Body of pancreas (tissue), 4 donors: Measurements from ENCODE around the gene NOVA2. TPM values are rescaled to one million over a fixed set of nuclear protein-coding genes. Genes with fewer than 3 reads are reported as not detected.
A peak's percentile ranks its signal among the peaks of the same experiment; 100 is the strongest.

ENCODE experiments used
- ATAC-seq: fragments of 150-250 bp; one replicate; pipeline ENCODE4 v1.9.1; 2016
- DNase-seq, 4 donors: peaks; one replicate each; pipeline ENCODE4 v3.0.0-alpha.2; 2019
- H3K27ac ChIP-seq, 4 donors: fragments of 200-600 bp; sonication (generic); 1 replicate in 3 of 4; 2 replicates in 1 of 4; pipeline versions ENCODE4 v1.5.1 to v1.6.1; 2016 to 2019; ENCODE audit warnings: mild to moderate bottlenecking in 1 of 4, mixed read lengths in 1 of 4, moderate library complexity in 1 of 4
- H3K27me3 ChIP-seq, 2 donors: fragments of 200-600 bp; sonication (generic); one replicate each; pipeline ENCODE4 v1.6.0; 2016; ENCODE audit warnings: mild to moderate bottlenecking in 1 of 2
- H3K36me3 ChIP-seq, 2 donors: fragments of 200-600 bp; sonication (generic); replicated peaks in 1 of 2; 2 replicates each; pipeline ENCODE4 v1.5.1; 2016; ENCODE audit warnings: low read depth in 2 of 2; ENCODE audit not compliant: insufficient read depth in 1 of 2
- H3K4me1 ChIP-seq: fragments of 200-600 bp; sonication (generic); one replicate; pipeline ENCODE4 v1.6.0; 2016
- H3K4me3 ChIP-seq, 2 donors: fragments of 200-600 bp; sonication (generic); 1 replicate in 1 of 2; 2 replicates in 1 of 2; pipeline ENCODE4 v1.5.1; 2016 to 2019
- H3K9me3 ChIP-seq, 3 donors: fragments of 200-600 bp; sonication (generic); 1 replicate in 2 of 3; 2 replicates in 1 of 3; pipeline ENCODE4 v1.5.1; 2016
- POLR2A ChIP-seq, 3 donors: fragments of 450-650 bp; IDR thresholded peaks; one replicate each; pipeline ENCODE4 v1.6.1; 2016; ENCODE audit warnings: antibody characterized with exemption in 3 of 3, mild to moderate bottlenecking in 2 of 3
- WGBS, 2 donors: methylation state at CpG; one replicate each; pipeline ENCODE4 v1.1.5; 2017; 5-methylcytosine and 5-hydroxymethylcytosine counted together
- intact Hi-C: fragments of 100-400 bp; cut with DNase I; formaldehyde crosslinking; loops from one replicate; pipeline ENCODE4 v1.15.1; 2023
- total RNA-seq, 2 donors: library from RNA; depleted of rRNA; stranded (reverse); fragments of >200 nt; gene quantifications; one replicate each; pipeline ENCODE4 v1.1.0, GENCODE V29; 2016
- TF ChIP-seq, protein P1 (sequence below), 7 experiments: fragments of 450-650 bp in 4 of 7; fragments of 200-600 bp in 3 of 7; sonication (generic) in 3 of 7; IDR thresholded peaks; one replicate each; pipeline ENCODE4 v1.5.1; 2016 to 2019; ENCODE audit warnings: antibody characterized with exemption in 7 of 7

The NOVA2 gene
- total RNA-seq, 2 donors from 2014 or later: 1.3 to 1.6 TPM

DNA sequence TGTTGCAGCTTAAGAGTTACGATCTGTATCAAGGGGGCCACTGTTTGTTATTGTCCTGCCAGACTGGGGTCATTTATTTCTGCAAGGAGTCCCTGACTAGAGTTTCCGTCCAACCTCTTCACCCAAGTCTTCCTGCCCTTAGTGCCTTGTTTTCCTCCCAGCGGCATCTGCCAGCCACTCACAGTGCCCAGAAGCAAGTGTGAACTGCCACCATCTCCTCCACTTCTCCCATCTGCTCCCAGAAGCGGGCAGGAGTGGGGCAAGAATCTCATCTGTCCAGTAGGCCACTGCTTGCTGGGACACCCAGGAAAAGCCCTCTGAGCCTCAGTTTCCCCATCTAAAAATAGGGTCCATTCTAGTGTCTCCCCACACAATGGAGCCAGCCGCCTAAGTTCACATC, 4.0 kb downstream of the NOVA2 start:
- H3K36me3 ChIP-seq: no peaks in the 10 kb centered on the region
- intact Hi-C loops: no loop called here
- no peak overlapping the region for H3K27ac ChIP-seq
- H3K4me3 ChIP-seq: no peak overlapping the region
- ATAC-seq: no peak
- TF ChIP-seq POLR2A (IDR thresholded peaks at IDR 0.05): no peak
- TF ChIP-seq, protein P1, sequence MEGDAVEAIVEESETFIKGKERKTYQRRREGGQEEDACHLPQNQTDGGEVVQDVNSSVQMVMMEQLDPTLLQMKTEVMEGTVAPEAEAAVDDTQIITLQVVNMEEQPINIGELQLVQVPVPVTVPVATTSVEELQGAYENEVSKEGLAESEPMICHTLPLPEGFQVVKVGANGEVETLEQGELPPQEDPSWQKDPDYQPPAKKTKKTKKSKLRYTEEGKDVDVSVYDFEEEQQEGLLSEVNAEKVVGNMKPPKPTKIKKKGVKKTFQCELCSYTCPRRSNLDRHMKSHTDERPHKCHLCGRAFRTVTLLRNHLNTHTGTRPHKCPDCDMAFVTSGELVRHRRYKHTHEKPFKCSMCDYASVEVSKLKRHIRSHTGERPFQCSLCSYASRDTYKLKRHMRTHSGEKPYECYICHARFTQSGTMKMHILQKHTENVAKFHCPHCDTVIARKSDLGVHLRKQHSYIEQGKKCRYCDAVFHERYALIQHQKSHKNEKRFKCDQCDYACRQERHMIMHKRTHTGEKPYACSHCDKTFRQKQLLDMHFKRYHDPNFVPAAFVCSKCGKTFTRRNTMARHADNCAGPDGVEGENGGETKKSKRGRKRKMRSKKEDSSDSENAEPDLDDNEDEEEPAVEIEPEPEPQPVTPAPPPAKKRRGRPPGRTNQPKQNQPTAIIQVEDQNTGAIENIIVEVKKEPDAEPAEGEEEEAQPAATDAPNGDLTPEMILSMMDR (IDR thresholded peaks at IDR 0.05): no peak
- peaks cover 7% of the 10 kb centered on the region for H3K4me1 ChIP-seq
- WGBS, 2 donors: 49 to 57% methylated on average over 5 of the region's 5 CpGs
- H3K27me3 ChIP-seq: no peaks in the 10 kb centered on the region
- DNase-seq: no peak
- no peaks in the 10 kb centered on the region for H3K9me3 ChIP-seq

DNA sequence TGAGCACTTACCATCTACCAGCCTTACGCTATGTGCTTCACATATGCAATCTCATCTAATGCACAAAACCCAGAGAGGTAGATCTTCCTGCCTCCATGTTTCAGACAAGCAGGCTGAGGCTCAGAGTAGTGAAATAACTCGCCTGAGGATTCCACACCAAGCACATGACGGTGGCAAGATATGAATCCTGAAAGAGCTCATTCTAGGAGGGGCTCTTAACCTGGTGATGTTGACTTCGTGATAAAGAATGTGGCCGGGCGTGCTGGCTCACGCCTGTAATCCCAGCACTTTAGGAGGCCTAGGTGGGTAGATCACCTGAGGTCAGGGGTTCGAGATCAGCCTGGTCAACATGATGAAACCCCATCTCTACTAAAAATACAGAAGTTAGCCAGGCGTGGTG, 5.0 kb downstream of the NOVA2 start:
- H3K4me3 ChIP-seq: no peak overlapping the region
- H3K27ac ChIP-seq: no peak overlapping the region
- 51 to 70% methylated on average over 9 of the region's 9 CpGs for WGBS, 2 donors
- no peaks in the 10 kb centered on the region for H3K27me3 ChIP-seq
- intact Hi-C loops: no loop called here
- ATAC-seq: no peak
- no peaks in the 10 kb centered on the region for H3K9me3 ChIP-seq
- peaks cover 1% of the 10 kb centered on the region for H3K4me1 ChIP-seq
- H3K36me3 ChIP-seq: no peaks in the 10 kb centered on the region
- TF ChIP-seq POLR2A (IDR thresholded peaks at IDR 0.05): no peak
- TF ChIP-seq, protein P1 (IDR thresholded peaks at IDR 0.05): no peak
- no peak for DNase-seq

DNA sequence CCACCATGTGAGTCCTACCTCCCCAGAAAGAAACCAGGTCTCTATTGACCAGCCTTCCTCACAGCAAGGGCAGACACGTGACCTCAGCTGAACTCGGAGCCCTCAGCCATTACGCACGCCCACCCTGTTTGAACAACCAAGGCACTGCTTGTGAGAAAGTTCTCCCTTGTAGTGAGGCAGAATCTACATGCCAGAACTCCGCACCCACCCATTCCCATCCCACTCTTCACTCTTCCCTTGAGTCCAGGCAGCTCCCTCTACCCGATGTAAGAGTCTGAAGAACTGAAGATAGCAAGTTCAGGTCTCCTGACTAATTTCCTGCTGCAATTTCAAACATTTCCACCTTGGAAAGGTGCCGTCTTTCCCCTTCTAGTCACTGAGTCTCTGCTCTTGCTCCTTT, 6.4 kb downstream of the NOVA2 start:
- WGBS, 2 donors: 27 to 31% methylated on average over 7 of the region's 7 CpGs
- ATAC-seq: no peak
- Histone ChIP-seq H3K27ac (no peak overlapping the region), H3K4me1 (no peaks in the 10 kb centered on the region), H3K9me3 (no peaks in the 10 kb centered on the region), H3K36me3 (no peaks in the 10 kb centered on the region), H3K4me3 (no peak overlapping the region), H3K27me3 (no peaks in the 10 kb centered on the region)
- intact Hi-C loops: no loop called here
- TF ChIP-seq POLR2A (IDR thresholded peaks at IDR 0.05): no peak
- TF ChIP-seq, protein P1 (IDR thresholded peaks at IDR 0.05): no peak
- DNase-seq: no peak

DNA sequence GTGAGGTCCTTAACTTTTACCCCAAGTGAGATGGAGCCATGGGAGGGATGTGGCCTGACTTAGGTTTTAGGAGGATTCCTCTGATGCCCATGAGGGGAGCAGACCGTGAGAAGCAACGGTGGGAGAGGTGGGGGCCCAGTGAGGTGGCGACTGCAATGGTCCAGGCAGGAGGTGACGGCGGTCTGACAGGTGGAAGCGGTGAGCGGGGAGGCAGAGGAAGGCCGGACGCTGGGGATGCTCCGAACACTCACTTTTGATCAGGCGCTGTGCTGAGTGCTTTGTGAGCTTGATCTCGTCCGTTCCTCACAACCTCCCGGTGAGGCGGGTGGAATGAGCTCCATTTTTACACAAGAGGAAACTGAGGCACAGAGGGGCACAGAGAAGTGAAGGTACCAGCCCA, 11.6 kb downstream of the NOVA2 start:
- WGBS, 2 donors: 75 to 82% methylated on average over 14 of the region's 15 CpGs
- no peak for DNase-seq
- H3K36me3 ChIP-seq: no peaks in the 10 kb centered on the region
- ATAC-seq: no peak
- TF ChIP-seq, protein P1 (IDR thresholded peaks at IDR 0.05): no peak
- no peak for TF ChIP-seq POLR2A (IDR thresholded peaks at IDR 0.05)
- H3K4me1 ChIP-seq: peaks cover 4% of the 10 kb centered on the region
- no peaks in the 10 kb centered on the region for H3K9me3 ChIP-seq
- intact Hi-C loops: no loop called here
- no peaks in the 10 kb centered on the region for H3K27me3 ChIP-seq
- no peak overlapping the region for H3K4me3 ChIP-seq
- no peak overlapping the region for H3K27ac ChIP-seq

DNA sequence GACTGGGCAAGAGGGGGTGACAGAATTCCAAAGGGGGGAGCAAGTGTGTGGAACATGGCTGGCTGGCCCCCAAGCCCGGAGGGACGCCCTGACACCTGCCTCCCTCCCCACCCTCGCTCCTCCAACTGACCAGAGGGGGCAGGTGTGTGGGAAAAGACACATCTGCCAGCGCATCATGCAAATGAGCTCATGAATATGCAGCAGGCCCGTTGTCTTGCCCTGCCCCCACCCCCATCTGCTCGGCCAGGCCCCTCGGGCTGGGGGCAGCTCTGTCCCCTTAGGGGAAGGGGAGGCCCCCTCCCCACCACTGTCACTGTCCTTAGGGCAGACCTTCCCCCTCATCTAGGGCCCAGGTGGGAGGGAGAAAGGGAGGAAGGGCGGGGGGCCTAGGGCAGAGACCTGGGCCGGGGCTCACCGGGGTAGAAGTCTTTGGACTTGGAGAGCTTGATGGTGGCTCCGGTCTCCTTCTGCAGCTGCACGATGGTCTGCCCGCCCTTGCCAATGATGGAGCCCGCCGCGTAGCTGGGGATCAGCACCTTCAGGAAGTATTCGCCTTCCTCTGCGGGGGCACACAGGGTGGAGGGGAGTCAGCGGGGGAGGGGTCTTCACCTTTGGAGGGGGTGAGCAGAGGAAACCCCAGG, 12.9 kb downstream of the NOVA2 start:
- Histone ChIP-seq H3K4me1 (peaks cover 4% of the 10 kb centered on the region), H3K9me3 (no peaks in the 10 kb centered on the region), H3K27me3 (no peaks in the 10 kb centered on the region), H3K4me3 (no peak overlapping the region), H3K27ac (no peak overlapping the region), H3K36me3 (no peaks in the 10 kb centered on the region)
- whole genome bisulfite sequencing, 2 donors: 26 to 27% methylated on average over 12 to 19 of the region's 19 CpGs
- intact Hi-C loops: no loop called here
- ATAC-seq (no peak), DNase-seq (peak in 3 of 4 donors; percentile 22 to 45 (median 31))
- TF ChIP-seq POLR2A (IDR thresholded peaks at IDR 0.05): no peak
- TF ChIP-seq, protein P1 (IDR thresholded peaks at IDR 0.05): peak in 2 of 7 experiments; percentile 12 to 15
